DND-41 (cell line): Measurements from ENCODE around the gene AGRN.

ENCODE experiments used
- EZH2 ChIP-seq: IDR thresholded peaks from 3 replicates; pipeline ENCODE4 v1.6.1; 2012; ENCODE audit warnings: borderline replicate concordance, low read depth, mild to moderate bottlenecking, moderate library complexity, low read length, inconsistent platforms; ENCODE audit not compliant: severe bottlenecking
- TF ChIP-seq, protein P1 (sequence below): IDR thresholded peaks from 2 replicates; pipeline ENCODE4 v1.5.1; 2012; ENCODE audit warnings: borderline replicate concordance, low read length, moderate library complexity, mild to moderate bottlenecking; ENCODE audit not compliant: poor library complexity, severe bottlenecking; ENCODE audit errors: extremely low read depth

DNA sequence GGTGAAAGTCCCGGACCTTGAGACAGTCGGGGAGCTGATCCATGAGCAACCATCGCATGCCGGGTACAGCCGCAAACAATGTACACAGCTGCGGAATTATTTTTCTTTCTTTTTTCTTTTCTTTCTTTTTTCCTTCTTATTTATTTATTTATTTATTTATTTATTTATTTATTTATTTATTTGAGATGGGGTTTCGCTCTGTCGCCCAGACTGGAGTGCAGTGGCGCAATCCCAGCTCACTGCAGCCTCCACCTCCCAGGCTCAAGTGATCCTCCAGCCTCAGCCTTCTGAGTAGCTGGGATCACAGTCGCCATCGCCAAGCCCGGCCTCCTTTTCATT is 35.5 kb upstream of the AGRN start:
- TF ChIP-seq, protein P1, sequence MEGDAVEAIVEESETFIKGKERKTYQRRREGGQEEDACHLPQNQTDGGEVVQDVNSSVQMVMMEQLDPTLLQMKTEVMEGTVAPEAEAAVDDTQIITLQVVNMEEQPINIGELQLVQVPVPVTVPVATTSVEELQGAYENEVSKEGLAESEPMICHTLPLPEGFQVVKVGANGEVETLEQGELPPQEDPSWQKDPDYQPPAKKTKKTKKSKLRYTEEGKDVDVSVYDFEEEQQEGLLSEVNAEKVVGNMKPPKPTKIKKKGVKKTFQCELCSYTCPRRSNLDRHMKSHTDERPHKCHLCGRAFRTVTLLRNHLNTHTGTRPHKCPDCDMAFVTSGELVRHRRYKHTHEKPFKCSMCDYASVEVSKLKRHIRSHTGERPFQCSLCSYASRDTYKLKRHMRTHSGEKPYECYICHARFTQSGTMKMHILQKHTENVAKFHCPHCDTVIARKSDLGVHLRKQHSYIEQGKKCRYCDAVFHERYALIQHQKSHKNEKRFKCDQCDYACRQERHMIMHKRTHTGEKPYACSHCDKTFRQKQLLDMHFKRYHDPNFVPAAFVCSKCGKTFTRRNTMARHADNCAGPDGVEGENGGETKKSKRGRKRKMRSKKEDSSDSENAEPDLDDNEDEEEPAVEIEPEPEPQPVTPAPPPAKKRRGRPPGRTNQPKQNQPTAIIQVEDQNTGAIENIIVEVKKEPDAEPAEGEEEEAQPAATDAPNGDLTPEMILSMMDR = no peak
- no peak for TF ChIP-seq EZH2
